GM12878 (cell line): ENCODE results near the gene RBBP8NL.

ENCODE experiments used
- BHLHE40 ChIP-seq, 2 experiments: fragments of 450-650 bp in 1 of 2; IDR thresholded peaks; 2 replicates each; pipeline ENCODE4 v1.6.1; 2011 to 2017; ENCODE audit warnings: low read depth in 2 of 2, borderline replicate concordance in 1 of 2, improper control_type of control experiment in 1 of 2, low read length in 1 of 2, mild to moderate bottlenecking in 1 of 2
- BRCA1 ChIP-seq: IDR thresholded peaks from 2 replicates; pipeline ENCODE4 v1.6.1; 2011; ENCODE audit warnings: low read depth, low read length, improper control_type of control experiment
- CBX5 ChIP-seq: sonication (generic); IDR thresholded peaks from 2 replicates; pipeline ENCODE4 v1.6.1; 2016; ENCODE audit warnings: low read depth, moderate library complexity, mild to moderate bottlenecking, inconsistent platforms
- CEBPB ChIP-seq, 2 experiments: fragments of 150-350 bp in 1 of 2; IDR thresholded peaks; 2 replicates each; pipeline ENCODE4 v1.6.1; 2012 to 2014; ENCODE audit warnings: low read depth in 2 of 2, low read length in 2 of 2, borderline replicate concordance in 1 of 2, inconsistent platforms in 1 of 2
- CTCF ChIP-seq, 3 experiments: IDR thresholded peaks in 2 of 3; conservative IDR thresholded peaks in 1 of 3; 2 replicates each; pipeline ENCODE4 v1.5.1; 2011; ENCODE audit warnings: low read depth in 3 of 3, low read length in 3 of 3, mild to moderate bottlenecking in 3 of 3, control low read depth in 2 of 3, moderate library complexity in 2 of 3, inconsistent platforms in 1 of 3, mixed read lengths in 1 of 3; ENCODE audit not compliant: control insufficient read depth in 2 of 3, insufficient read depth in 1 of 3; ENCODE audit errors: extremely low read depth in 1 of 3
- FOXK2 ChIP-seq: fragments of 450-650 bp; IDR thresholded peaks from 2 replicates; pipeline ENCODE4 v1.6.1; 2017; ENCODE audit warnings: mild to moderate bottlenecking, moderate library complexity
- IRF3 ChIP-seq: fragments of 450-650 bp; IDR thresholded peaks from 2 replicates; pipeline ENCODE4 v1.6.1; 2014; ENCODE audit warnings: mild to moderate bottlenecking
- PML ChIP-seq: IDR thresholded peaks from 2 replicates; pipeline ENCODE4 v1.6.1; 2012; ENCODE audit warnings: low read length, inconsistent platforms
- POLR2AphosphoS5 ChIP-seq: IDR thresholded peaks from 2 replicates; pipeline ENCODE4 v1.6.1; 2011; ENCODE audit warnings: mild to moderate bottlenecking, low read length, inconsistent platforms
- SP1 ChIP-seq: IDR thresholded peaks from one replicate; pipeline ENCODE4 v1.6.1; 2011; ENCODE audit warnings: low read depth, low read length
- ZNF274 ChIP-seq: IDR thresholded peaks from one replicate; pipeline ENCODE4 v1.8.0; 2011; ENCODE audit not compliant: insufficient read length, insufficient read depth

- no peak for TF ChIP-seq CTCF (IDR thresholded peaks at IDR 0.05 in 2 of 3, conservative IDR thresholded peaks at IDR 0.05 in 1 of 3; ENCODE audit: control insufficient read depth in 2 of 3, extremely low read depth in 1 of 3, insufficient read depth in 1 of 3, low read depth in 3 of 3, low read length in 3 of 3)
- no peak for TF ChIP-seq ZNF274
- TF ChIP-seq POLR2AphosphoS5, result no peak
- TF ChIP-seq BHLHE40 (IDR thresholded peaks at IDR 0.05; ENCODE audit: borderline replicate concordance in 1 of 2, low read depth in 2 of 2, low read length in 1 of 2), result no peak
- TF ChIP-seq CEBPB (IDR thresholded peaks at IDR 0.05; ENCODE audit: borderline replicate concordance in 1 of 2, low read depth in 2 of 2, low read length in 2 of 2), result no peak
- TF ChIP-seq BRCA1, result no peak
- TF ChIP-seq SP1, result no peak
- TF ChIP-seq FOXK2, result no peak
- TF ChIP-seq IRF3, result no peak
- TF ChIP-seq PML, result no peak
- TF ChIP-seq CBX5, result no peak
These were observed 51.0 kb downstream of the RBBP8NL start for GRCh38 chr20:62376112-62377063.
